Hepatocyte (in vitro differentiated cells): Measurements from ENCODE around the gene PROSER1. TPM values are rescaled to one million over a fixed set of nuclear protein-coding genes. Genes with fewer than 3 reads are reported as not detected.
A peak's percentile ranks its signal among the peaks of the same experiment; 100 is the strongest.

Experiments
- DNase-seq: peaks from one replicate; pipeline ENCODE4 v3.0.0-alpha.2; 2016; ENCODE audit warnings: low spot score
- H2AFZ ChIP-seq: fragments of 200-600 bp; sonication (generic); 2 replicates; pipeline ENCODE4 v1.6.0; 2016; ENCODE audit warnings: antibody characterized with exemption, mild to moderate bottlenecking
- H3K27ac ChIP-seq: fragments of 200-600 bp; sonication (generic); 2 replicates; pipeline ENCODE4 v1.5.1; 2016; ENCODE audit warnings: mild to moderate bottlenecking
- H3K27me3 ChIP-seq: fragments of 200-600 bp; sonication (generic); 2 replicates; pipeline ENCODE4 v1.6.1; 2016
- H3K36me3 ChIP-seq: fragments of 200-600 bp; sonication (generic); replicated peaks from 2 replicates; pipeline ENCODE4 v1.5.1; 2016; ENCODE audit warnings: low read depth; ENCODE audit not compliant: insufficient read depth
- H3K4me1 ChIP-seq: fragments of 200-600 bp; sonication (generic); 2 replicates; pipeline ENCODE4 v1.5.1; 2016; ENCODE audit warnings: mild to moderate bottlenecking, moderate library complexity; ENCODE audit not compliant: insufficient read depth
- H3K4me2 ChIP-seq: fragments of 200-600 bp; sonication (generic); 2 replicates; pipeline ENCODE4 v1.6.0; 2016
- H3K4me3 ChIP-seq: fragments of 200-600 bp; sonication (generic); 2 replicates; pipeline ENCODE4 v1.5.1; 2016; ENCODE audit warnings: mild to moderate bottlenecking
- H3K79me2 ChIP-seq: fragments of 200-600 bp; sonication (generic); 2 replicates; pipeline ENCODE4 v1.6.0; 2017; ENCODE audit warnings: mild to moderate bottlenecking
- H3K9me2 ChIP-seq: fragments of 200-600 bp; sonication (generic); replicated peaks from 2 replicates; pipeline ENCODE4 v1.6.0; 2017; ENCODE audit warnings: mild to moderate bottlenecking; ENCODE audit not compliant: insufficient read depth
- H3K9me3 ChIP-seq: fragments of 200-600 bp; sonication (generic); 2 replicates; pipeline ENCODE4 v1.5.1; 2016; ENCODE audit warnings: low read depth, mild to moderate bottlenecking
- H4K20me1 ChIP-seq: fragments of 200-600 bp; sonication (generic); 2 replicates; pipeline ENCODE4 v1.6.0; 2016; ENCODE audit warnings: mild to moderate bottlenecking; ENCODE audit not compliant: insufficient read depth, poor library complexity, severe bottlenecking
- CTCF ChIP-seq: fragments of 200-600 bp; sonication (generic); IDR thresholded peaks from 2 replicates; pipeline ENCODE4 v1.5.1; 2016; ENCODE audit warnings: antibody characterized with exemption, mild to moderate bottlenecking; ENCODE audit not compliant: poor library complexity
- EZH2 ChIP-seq: fragments of 200-600 bp; sonication (generic); IDR thresholded peaks from 2 replicates; pipeline ENCODE4 v1.6.1; 2016; ENCODE audit warnings: antibody characterized with exemption, mild to moderate bottlenecking, borderline replicate concordance
- EZH2phosphoT487 ChIP-seq: fragments of 200-600 bp; sonication (generic); IDR thresholded peaks from one replicate; pipeline ENCODE4 v1.6.1; 2018; ENCODE audit warnings: antibody characterized with exemption, mild to moderate bottlenecking, low read depth, moderate library complexity; ENCODE audit not compliant: unreplicated experiment, severe bottlenecking
- WGBS: methylation state at CpG from one replicate; pipeline ENCODE4 v1.1.6; 2016; ENCODE audit warnings: low lambda C conversion rate; ENCODE audit errors: missing lambda C conversion rate; 5-methylcytosine and 5-hydroxymethylcytosine counted together
- polyA plus RNA-seq: library from polyadenylated mRNA; unstranded; fragments of >200 nt; fragmentation: Nextera tagmentation; extraction: Ambion mirVana; gene quantifications from 2 replicates; pipeline ENCODE4 v1.2.1, GENCODE V29; 2016
- total RNA-seq: library from RNA; depleted of rRNA; stranded (reverse); fragments of >200 nt; gene quantifications from 2 replicates; pipeline ENCODE4 v1.2.3, GENCODE V29; 2014

Gene PROSER1
- total and polyA plus RNA-seq, 2 experiments from 2014 or later = 11.8 to 22.8 TPM

GRCh38 chr13:39020853-39021462 lies 16.9 kb downstream of the PROSER1 start:
- 94% methylated on average over 4 of the region's 4 CpGs for WGBS
- Histone ChIP-seq H2AFZ (no peak overlapping the region), H3K9me2 (no peaks in the 10 kb centered on the region), H3K36me3 (no peaks in the 10 kb centered on the region), H3K79me2 (no peaks in the 10 kb centered on the region), H3K4me3 (no peak overlapping the region), H3K27me3 (no peaks in the 10 kb centered on the region), H4K20me1 (no peaks in the 10 kb centered on the region), H3K27ac (no peak overlapping the region), H3K9me3 (no peaks in the 10 kb centered on the region), H3K4me1 (peaks cover 26% of the 10 kb centered on the region), H3K4me2 (no peak overlapping the region)
- TF ChIP-seq EZH2phosphoT487 = no peak
- no peak for DNase-seq

- WGBS = 24% methylated on average over 2 of the region's 2 CpGs
- no peaks in the 10 kb centered on the region for H3K36me3 ChIP-seq
- no peaks in the 10 kb centered on the region for H3K9me3 ChIP-seq
- H3K79me2 ChIP-seq = no peaks in the 10 kb centered on the region
- peak; percentile 51 for DNase-seq
- H3K9me2 ChIP-seq = no peaks in the 10 kb centered on the region
- peaks cover under 1% of the 10 kb centered on the region for H3K4me1 ChIP-seq
- no peaks in the 10 kb centered on the region for H3K27me3 ChIP-seq
- H4K20me1 ChIP-seq = no peaks in the 10 kb centered on the region
- TF ChIP-seq EZH2phosphoT487 = no peak
- TF ChIP-seq CTCF = peak; percentile 64
- TF ChIP-seq EZH2 = no peak
- no peak overlapping the region for H3K4me3 ChIP-seq
- no peak overlapping the region for H2AFZ ChIP-seq
- no peak overlapping the region for H3K4me2 ChIP-seq
- no peak overlapping the region for H3K27ac ChIP-seq
Measured at GRCh38 chr13:39016787-39017186, 21.1 kb downstream of the PROSER1 start.

- H3K4me2 ChIP-seq = no peak overlapping the region
- H3K36me3 ChIP-seq = no peaks in the 10 kb centered on the region
- H4K20me1 ChIP-seq = no peaks in the 10 kb centered on the region
- TF ChIP-seq EZH2phosphoT487 (no peak), CTCF (no peak), EZH2 (no peak)
- no peaks in the 10 kb centered on the region for H3K9me3 ChIP-seq
- no peak for DNase-seq
- no peak overlapping the region for H3K4me3 ChIP-seq
- no peak overlapping the region for H2AFZ ChIP-seq
- H3K4me1 ChIP-seq = peaks cover 3% of the 10 kb centered on the region
- 94% methylated on average over 1 of the region's 1 CpG for WGBS
- no peaks in the 10 kb centered on the region for H3K79me2 ChIP-seq
- H3K27me3 ChIP-seq = no peaks in the 10 kb centered on the region
- no peak overlapping the region for H3K27ac ChIP-seq
- no peaks in the 10 kb centered on the region for H3K9me2 ChIP-seq
Measured at GRCh38 chr13:39016087-39016486, 21.8 kb downstream of the PROSER1 start.

GRCh38 chr13:39013462-39013861 lies 24.4 kb downstream of the PROSER1 start:
- Histone ChIP-seq H3K4me1 (peaks cover 3% of the 10 kb centered on the region), H3K36me3 (no peaks in the 10 kb centered on the region), H3K4me3 (no peak overlapping the region), H3K9me2 (no peaks in the 10 kb centered on the region), H3K79me2 (no peaks in the 10 kb centered on the region), H3K9me3 (no peaks in the 10 kb centered on the region), H2AFZ (no peak overlapping the region), H4K20me1 (no peaks in the 10 kb centered on the region), H3K27me3 (no peaks in the 10 kb centered on the region), H3K27ac (no peak overlapping the region), H3K4me2 (no peak overlapping the region)
- 94% methylated on average over 5 of the region's 5 CpGs for WGBS
- no peak for DNase-seq
- TF ChIP-seq EZH2phosphoT487 = no peak
- TF ChIP-seq EZH2 = no peak
- no peak for TF ChIP-seq CTCF
